HEK293 (cell line): ENCODE results near the gene GAS1.

ENCODE experiments used
- CTCF ChIA-PET: fragments of 350-600 bp; formaldehyde crosslinking; extraction: SDS; loops from one replicate; lab custom pipeline; 2021; ENCODE audit warnings: antibody characterized with exemption; lab: Yijun Ruan, JAX
- POLR2A ChIA-PET: fragments of 300-600 bp; formaldehyde crosslinking; extraction: SDS; loops from one replicate; lab custom pipeline; 2020; ENCODE audit warnings: antibody characterized with exemption, inconsistent platforms; lab: Yijun Ruan, JAX
- H3K27ac ChIP-seq: fragments of 200-500 bp; sonication (Bioruptor generic); 2 replicates; pipeline ENCODE4 v1.5.1; 2014; ENCODE audit warnings: low read depth, low read length, control low read depth, inconsistent platforms; ENCODE audit errors: extremely low read depth
- H3K36me3 ChIP-seq, 2 experiments: fragments of 200-500 bp in 1 of 2; sonication (Bioruptor generic) in 1 of 2; 1 replicate in 1 of 2; 2 replicates in 1 of 2; pipeline ENCODE4 v1.5.1; 2014 to 2017; ENCODE audit warnings: inconsistent platforms in 2 of 2, low read length in 2 of 2; ENCODE audit not compliant: control insufficient read depth in 2 of 2, insufficient read depth in 1 of 2
- H3K4me1 ChIP-seq: fragments of 200-500 bp; sonication (Bioruptor generic); 2 replicates; pipeline ENCODE4 v1.5.1; 2014; ENCODE audit warnings: mild to moderate bottlenecking, low read length, inconsistent platforms; ENCODE audit not compliant: control insufficient read depth, insufficient read depth
- H3K4me3 ChIP-seq: 2 replicates; pipeline ENCODE4 v1.5.1; 2011; ENCODE audit warnings: low read depth, mild to moderate bottlenecking, control low read depth, low read length, moderate library complexity
- H3K9me3 ChIP-seq: fragments of 200-500 bp; sonication (Bioruptor generic); 2 replicates; pipeline ENCODE4 v1.5.1; 2014; ENCODE audit warnings: low read depth, low read length, inconsistent platforms; ENCODE audit not compliant: control insufficient read depth, insufficient read depth
- ATF2 ChIP-seq: fragments of 450-650 bp; formaldehyde crosslinking; IDR thresholded peaks from 2 replicates; pipeline ENCODE4 v1.5.1; 2016; ENCODE audit warnings: missing biosample characterization, missing genetic modification characterization, low read depth
- GLIS2 ChIP-seq: fragments of 450-650 bp; formaldehyde crosslinking; IDR thresholded peaks from 2 replicates; pipeline ENCODE4 v1.5.1; 2016; ENCODE audit warnings: missing biosample characterization, missing genetic modification characterization
- KLF7 ChIP-seq: fragments of 450-650 bp; formaldehyde crosslinking; IDR thresholded peaks from 2 replicates; pipeline ENCODE4 v1.5.1; 2016; ENCODE audit warnings: missing biosample characterization, missing genetic modification characterization, borderline replicate concordance
- MYNN ChIP-seq: fragments of 450-650 bp; formaldehyde crosslinking; IDR thresholded peaks from 2 replicates; pipeline ENCODE4 v1.5.1; 2016; ENCODE audit warnings: missing biosample characterization, missing genetic modification characterization, borderline replicate concordance
- OSR2 ChIP-seq: fragments of 450-650 bp; formaldehyde crosslinking; IDR thresholded peaks from 2 replicates; pipeline ENCODE4 v1.5.1; 2016; ENCODE audit warnings: missing biosample characterization, missing genetic modification characterization
- TRIM28 ChIP-seq: IDR thresholded peaks from 2 replicates; pipeline ENCODE4 v1.6.1; 2011; ENCODE audit warnings: low read length, control low read depth, borderline replicate concordance
- WT1 ChIP-seq: fragments of 450-650 bp; formaldehyde crosslinking; IDR thresholded peaks from 2 replicates; pipeline ENCODE4 v1.5.1; 2016; ENCODE audit warnings: missing biosample characterization, missing genetic modification characterization
- ZBTB17 ChIP-seq: fragments of 450-650 bp; formaldehyde crosslinking; IDR thresholded peaks from 2 replicates; pipeline ENCODE4 v1.5.1; 2016; ENCODE audit warnings: missing biosample characterization, missing genetic modification characterization
- ZFP37 ChIP-seq: fragments of 450-650 bp; formaldehyde crosslinking; IDR thresholded peaks from 2 replicates; pipeline ENCODE4 v1.5.1; 2016; ENCODE audit warnings: missing biosample characterization, missing genetic modification characterization
- ZNF121 ChIP-seq: fragments of 450-650 bp; formaldehyde crosslinking; IDR thresholded peaks from 2 replicates; pipeline ENCODE4 v1.5.1; 2016; ENCODE audit warnings: missing biosample characterization, missing genetic modification characterization
- ZNF133 ChIP-seq: fragments of 450-650 bp; formaldehyde crosslinking; IDR thresholded peaks from 2 replicates; pipeline ENCODE4 v1.5.1; 2016; ENCODE audit warnings: missing biosample characterization, missing genetic modification characterization
- ZNF184 ChIP-seq: fragments of 450-650 bp; IDR thresholded peaks from 2 replicates; pipeline ENCODE4 v1.5.1; 2018; ENCODE audit warnings: missing biosample characterization, mild to moderate bottlenecking, missing genetic modification characterization
- ZNF335 ChIP-seq: fragments of 450-650 bp; formaldehyde crosslinking; conservative IDR thresholded peaks from 2 replicates; pipeline ENCODE4 v1.5.1; 2016; ENCODE audit warnings: missing biosample characterization, missing genetic modification characterization
- ZNF366 ChIP-seq: fragments of 450-650 bp; formaldehyde crosslinking; conservative IDR thresholded peaks from 2 replicates; pipeline ENCODE4 v1.5.1; 2016; ENCODE audit warnings: missing biosample characterization, missing genetic modification characterization
- ZNF48 ChIP-seq: fragments of 450-650 bp; formaldehyde crosslinking; IDR thresholded peaks from 2 replicates; pipeline ENCODE4 v1.5.1; 2016; ENCODE audit warnings: missing biosample characterization, missing genetic modification characterization
- ZNF501 ChIP-seq: fragments of 450-650 bp; formaldehyde crosslinking; IDR thresholded peaks from 2 replicates; pipeline ENCODE4 v1.5.1; 2016; ENCODE audit warnings: missing biosample characterization, missing genetic modification characterization
- ZNF544 ChIP-seq: fragments of 450-650 bp; formaldehyde crosslinking; IDR thresholded peaks from 2 replicates; pipeline ENCODE4 v1.5.0; 2017; ENCODE audit warnings: missing biosample characterization, missing genetic modification characterization
- ZNF626 ChIP-seq: fragments of 450-650 bp; sonication (Bioruptor Pico); formaldehyde crosslinking; IDR thresholded peaks from 2 replicates; pipeline ENCODE4 v1.5.1; 2018; ENCODE audit warnings: missing biosample characterization, missing genetic modification characterization, inconsistent platforms
- ZNF701 ChIP-seq: fragments of 450-650 bp; formaldehyde crosslinking; IDR thresholded peaks from 2 replicates; pipeline ENCODE4 v1.5.1; 2016; ENCODE audit warnings: missing biosample characterization, missing genetic modification characterization
- ZNF837 ChIP-seq: fragments of 450-650 bp; formaldehyde crosslinking; IDR thresholded peaks from 2 replicates; pipeline ENCODE4 v1.5.1; 2016; ENCODE audit warnings: missing biosample characterization, missing genetic modification characterization
- ZSCAN4 ChIP-seq: fragments of 450-650 bp; formaldehyde crosslinking; IDR thresholded peaks from 2 replicates; pipeline ENCODE4 v1.5.1; 2017; ENCODE audit warnings: missing biosample characterization, missing genetic modification characterization
- TF ChIP-seq, protein P1 (sequence below): fragments of 450-650 bp; formaldehyde crosslinking; IDR thresholded peaks from 2 replicates; pipeline ENCODE4 v1.5.1; 2016; ENCODE audit warnings: missing biosample characterization, missing genetic modification characterization
- TF ChIP-seq, protein P2 (sequence below): sonication (generic); formaldehyde crosslinking; IDR thresholded peaks from 2 replicates; pipeline ENCODE4 v1.8.1; 2022; ENCODE audit warnings: mild to moderate bottlenecking, moderate library complexity, missing genetic modification reagents
- TF ChIP-seq, protein P3 (sequence below): IDR thresholded peaks from 2 replicates; pipeline ENCODE4 v1.6.1; 2011; ENCODE audit warnings: mild to moderate bottlenecking, low read depth, low read length, borderline replicate concordance

Gene GAS1

GRCh38 chr9:86943201-86944113 lies 3.8 kb downstream of the GAS1 start (continued):
- TF ChIP-seq ZNF121 (tag by site-specific recombination) (no peak), ZNF366 (tag by site-specific recombination) (peak; percentile 73)

- Histone ChIP-seq H3K9me3 (no peaks in the 10 kb centered on the region), H3K4me1 (peaks cover 18% of the 10 kb centered on the region), H3K27ac (peak overlapping the region; percentile 87), H3K36me3 (no peaks in the 10 kb centered on the region), H3K4me3 (no peak overlapping the region)
- TF ChIP-seq ZNF184 (tag by site-specific recombination) (peak; percentile 11; the same call in 1 of the 2 replicates), TRIM28 (0 out of 2 replicates have a peak, but pooled peaks have one; percentile 1), ZNF335 (0 out of 2 replicates have a peak, but pooled peaks have one; percentile 13), WT1 (tag by site-specific recombination) (no peak)
- TF ChIP-seq, protein P1, sequence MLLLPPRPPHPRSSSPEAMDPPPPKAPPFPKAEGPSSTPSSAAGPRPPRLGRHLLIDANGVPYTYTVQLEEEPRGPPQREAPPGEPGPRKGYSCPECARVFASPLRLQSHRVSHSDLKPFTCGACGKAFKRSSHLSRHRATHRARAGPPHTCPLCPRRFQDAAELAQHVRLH (tag by site-specific recombination) = no peak
- CTCF ChIA-PET = interaction anchor here (0.8 to 1.6 kb wide), 7 partner anchors 232 to 509 kb away, joined by 3 to 14 read pairs (median 4); no protein-coding TSS in a partner anchor
- POLR2A ChIA-PET = interaction anchor here (1.0 to 1.2 kb wide), 3 partner anchors 18 to 384 kb away, joined by 3 to 7 read pairs (median 4); no protein-coding TSS in a partner anchor
These were observed 4.8 kb downstream of the GAS1 start for GRCh38 chr9:86942281-86943200.

DNA sequence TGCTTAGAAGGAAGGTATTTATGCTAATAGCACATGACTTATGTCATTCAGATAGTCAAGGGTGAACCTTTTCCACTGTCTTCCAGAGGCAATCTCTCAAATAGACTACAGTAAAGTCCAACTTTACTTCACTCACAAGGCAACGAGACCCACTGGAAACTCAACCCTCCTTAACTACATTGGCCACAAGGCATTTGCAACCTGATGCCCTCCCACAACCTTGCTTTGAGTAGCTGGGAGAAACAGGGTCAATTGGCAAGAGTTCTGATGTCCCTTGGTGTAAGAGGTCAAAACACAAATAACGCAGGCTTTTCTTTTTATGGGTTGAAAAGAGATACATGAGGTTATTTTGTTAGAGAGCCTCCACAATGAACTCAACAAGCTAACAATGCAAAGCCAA lies 6.1 kb downstream of the GAS1 start:
- Histone ChIP-seq H3K9me3 (no peaks in the 10 kb centered on the region), H3K36me3 (no peaks in the 10 kb centered on the region), H3K27ac (no peak overlapping the region), H3K4me3 (no peak overlapping the region), H3K4me1 (peaks cover 18% of the 10 kb centered on the region)
- TF ChIP-seq ZNF701 (tag by site-specific recombination) (no peak), MYNN (no peak), ZNF501 (tag by site-specific recombination) (no peak), ZFP37 (no peak), ATF2 (tag by site-specific recombination) (no peak), ZNF48 (tag by site-specific recombination) (no peak), ZBTB17 (tag by site-specific recombination) (no peak), OSR2 (no peak), KLF7 (tag by site-specific recombination) (no peak), ZSCAN4 (tag by site-specific recombination) (no peak), ZNF544 (no peak), ZNF626 (tag by site-specific recombination) (no peak), TRIM28 (no peak), ZNF133 (tag by site-specific recombination) (no peak), GLIS2 (tag by site-specific recombination) (no peak), ZNF837 (tag by site-specific recombination) (no peak)
- TF ChIP-seq, protein P2, sequence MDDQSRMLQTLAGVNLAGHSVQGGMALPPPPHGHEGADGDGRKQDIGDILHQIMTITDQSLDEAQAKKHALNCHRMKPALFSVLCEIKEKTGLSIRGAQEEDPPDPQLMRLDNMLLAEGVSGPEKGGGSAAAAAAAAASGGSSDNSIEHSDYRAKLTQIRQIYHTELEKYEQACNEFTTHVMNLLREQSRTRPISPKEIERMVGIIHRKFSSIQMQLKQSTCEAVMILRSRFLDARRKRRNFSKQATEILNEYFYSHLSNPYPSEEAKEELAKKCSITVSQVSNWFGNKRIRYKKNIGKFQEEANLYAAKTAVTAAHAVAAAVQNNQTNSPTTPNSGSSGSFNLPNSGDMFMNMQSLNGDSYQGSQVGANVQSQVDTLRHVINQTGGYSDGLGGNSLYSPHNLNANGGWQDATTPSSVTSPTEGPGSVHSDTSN (CRISPR knock-in tag) = no peak
- TF ChIP-seq, protein P3, sequence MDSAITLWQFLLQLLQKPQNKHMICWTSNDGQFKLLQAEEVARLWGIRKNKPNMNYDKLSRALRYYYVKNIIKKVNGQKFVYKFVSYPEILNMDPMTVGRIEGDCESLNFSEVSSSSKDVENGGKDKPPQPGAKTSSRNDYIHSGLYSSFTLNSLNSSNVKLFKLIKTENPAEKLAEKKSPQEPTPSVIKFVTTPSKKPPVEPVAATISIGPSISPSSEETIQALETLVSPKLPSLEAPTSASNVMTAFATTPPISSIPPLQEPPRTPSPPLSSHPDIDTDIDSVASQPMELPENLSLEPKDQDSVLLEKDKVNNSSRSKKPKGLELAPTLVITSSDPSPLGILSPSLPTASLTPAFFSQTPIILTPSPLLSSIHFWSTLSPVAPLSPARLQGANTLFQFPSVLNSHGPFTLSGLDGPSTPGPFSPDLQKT = no peak
- ChIA-PET CTCF (no interaction called here), POLR2A (no interaction called here)
